PC-3 (cell line): Measurements from ENCODE around the gene HSPB1. TPM values are rescaled to one million over a fixed set of nuclear protein-coding genes. Genes with fewer than 3 reads are reported as not detected.

Experiments
- ATAC-seq: fragments of 200-7000 bp; cut with Tn5 transposase; 2 replicates; pipeline ENCODE4 v1.9.1; 2020; ENCODE audit warnings: mild to moderate bottlenecking, moderate library complexity
- BruUV-seq: library from RNA; stranded (reverse); fragments of 400-500 nt; replicated peaks from 2 replicates; lab custom pipeline; 2021; lab: Mats Ljungman, UMichigan
- CTCF ChIA-PET: fragments of 300-600 bp; sonication (Branson Sonifier 250); formaldehyde crosslinking; loops from one replicate; lab custom pipeline; 2022; ENCODE audit warnings: antibody characterized with exemption; lab: Charles Lee
- POLR2A ChIA-PET: fragments of 300-600 bp; sonication (Branson Sonifier 250); formaldehyde crosslinking; loops from one replicate; lab custom pipeline; 2022; ENCODE audit warnings: antibody characterized with exemption; ENCODE audit not compliant: unreplicated experiment; lab: Charles Lee
- DNase-seq: peaks from one replicate; pipeline ENCODE4 v3.0.0-alpha.2; 2015
- H2AFZ ChIP-seq: fragments of 300-600 bp; sonication (generic); 2 replicates; pipeline ENCODE4 v1.6.0; 2016; ENCODE audit warnings: antibody characterized with exemption, low read length
- H3F3A ChIP-seq: fragments of 300-600 bp; sonication (generic); one replicate; pipeline ENCODE4 v1.6.0; 2017; ENCODE audit warnings: antibody characterized with exemption, low read length, control low read depth, mild to moderate bottlenecking; ENCODE audit not compliant: unreplicated experiment
- H3K27ac ChIP-seq: fragments of 300-600 bp; sonication (generic); 2 replicates; pipeline ENCODE4 v1.5.1; 2016; ENCODE audit warnings: mild to moderate bottlenecking, low read length
- H3K27me3 ChIP-seq: fragments of 300-600 bp; sonication (generic); 2 replicates; pipeline ENCODE4 v1.6.1; 2016; ENCODE audit warnings: low read length, mixed read lengths
- H3K36me3 ChIP-seq: fragments of 300-600 bp; sonication (generic); 2 replicates; pipeline ENCODE4 v1.6.1; 2016; ENCODE audit warnings: low read depth, mixed run types, low read length, mixed read lengths
- H3K4me1 ChIP-seq: fragments of 300-600 bp; sonication (generic); 2 replicates; pipeline ENCODE4 v1.5.1; 2016; ENCODE audit warnings: low read length; ENCODE audit not compliant: insufficient read depth
- H3K4me2 ChIP-seq: fragments of 300-600 bp; sonication (generic); 2 replicates; pipeline ENCODE4 v1.6.0; 2016; ENCODE audit warnings: low read length
- H3K4me3 ChIP-seq: fragments of 300-600 bp; sonication (generic); 2 replicates; pipeline ENCODE4 v1.5.1; 2016; ENCODE audit warnings: mild to moderate bottlenecking, low read length, mixed read lengths
- H3K79me2 ChIP-seq: fragments of 300-600 bp; sonication (generic); 2 replicates; pipeline ENCODE4 v1.6.1; 2017; ENCODE audit warnings: low read length, mixed read lengths
- H3K9ac ChIP-seq: fragments of 300-600 bp; sonication (generic); 2 replicates; pipeline ENCODE4 v1.6.0; 2016; ENCODE audit warnings: mild to moderate bottlenecking, low read length
- H3K9me2 ChIP-seq: fragments of 300-600 bp; sonication (generic); replicated peaks from 2 replicates; pipeline ENCODE4 v1.6.1; 2016; ENCODE audit warnings: mixed run types, low read length, mixed read lengths
- H3K9me3 ChIP-seq: fragments of 300-600 bp; sonication (generic); 2 replicates; pipeline ENCODE4 v1.6.1; 2016; ENCODE audit warnings: low read length, mixed read lengths
- H4K20me1 ChIP-seq: fragments of 300-600 bp; sonication (generic); 2 replicates; pipeline ENCODE4 v1.6.1; 2016; ENCODE audit warnings: low read length, mixed read lengths
- CTCF ChIP-seq: fragments of 300-600 bp; sonication (generic); conservative IDR thresholded peaks from 2 replicates; pipeline ENCODE4 v1.5.1; 2017; ENCODE audit warnings: antibody characterized with exemption, low read depth, mild to moderate bottlenecking, low read length
- EZH2 ChIP-seq: fragments of 300-600 bp; sonication (generic); IDR thresholded peaks from one replicate; pipeline ENCODE4 v1.6.1; 2017; ENCODE audit warnings: antibody characterized with exemption, mild to moderate bottlenecking, low read length; ENCODE audit not compliant: unreplicated experiment
- EZH2phosphoT487 ChIP-seq: fragments of 300-600 bp; sonication (generic); IDR thresholded peaks from 2 replicates; pipeline ENCODE4 v1.6.1; 2018; ENCODE audit warnings: mild to moderate bottlenecking, antibody characterized with exemption, low read length, borderline replicate concordance
- intact Hi-C: fragments of 100-400 bp; cut with micrococcal nuclease; formaldehyde crosslinking; loops from 2 replicates; pipeline ENCODE4 v1.9.0; 2023
- total RNA-seq: library from RNA; depleted of rRNA; stranded (reverse); fragments of >200 nt; gene quantifications from 2 replicates; pipeline ENCODE4 v1.2.3, GENCODE V29; 2014; rRNA removed

HSPB1 gene
- total RNA-seq, 1 experiment from 2014 or later = 166 TPM

- no peak overlapping the region for H3K9ac ChIP-seq
- H2AFZ ChIP-seq = no peak overlapping the region
- no TSS peak for BruUV-seq
- H3K4me2 ChIP-seq = no peak overlapping the region
- peaks cover 87% of the 10 kb centered on the region for H4K20me1 ChIP-seq
- H3K9me2 ChIP-seq = no peaks in the 10 kb centered on the region
- no peak for DNase-seq
- intact Hi-C loops = no loop called here
- ChIA-PET CTCF (no interaction called here), POLR2A (no interaction called here)
- ATAC-seq = no peak
- H3K36me3 ChIP-seq = peaks cover 75% of the 10 kb centered on the region
- no peaks in the 10 kb centered on the region for H3F3A ChIP-seq
- no peaks in the 10 kb centered on the region for H3K9me3 ChIP-seq
- H3K27me3 ChIP-seq = no peaks in the 10 kb centered on the region
- H3K4me1 ChIP-seq = peaks cover 15% of the 10 kb centered on the region
- no peak overlapping the region for H3K4me3 ChIP-seq
- no peak overlapping the region for H3K27ac ChIP-seq
- TF ChIP-seq EZH2 (no peak), EZH2phosphoT487 (no peak), CTCF (no peak)
- H3K79me2 ChIP-seq = peaks cover 100% of the 10 kb centered on the region
These were observed 49.7 kb downstream of the HSPB1 start for GRCh38 chr7:76352193-76352592.

GRCh38 chr7:76353744-76354143, 51.3 kb downstream of the HSPB1 start:
- peaks cover 90% of the 10 kb centered on the region for H4K20me1 ChIP-seq
- no peaks in the 10 kb centered on the region for H3K27me3 ChIP-seq
- ChIA-PET CTCF (no interaction called here), POLR2A (no interaction called here)
- no peak overlapping the region for H3K4me2 ChIP-seq
- TF ChIP-seq CTCF (no peak), EZH2 (no peak), EZH2phosphoT487 (no peak)
- no peaks in the 10 kb centered on the region for H3K9me2 ChIP-seq
- no peak overlapping the region for H3K9ac ChIP-seq
- ATAC-seq (no peak), DNase-seq (no peak)
- no peak overlapping the region for H3K4me3 ChIP-seq
- peaks cover 100% of the 10 kb centered on the region for H3K79me2 ChIP-seq
- H3F3A ChIP-seq = no peaks in the 10 kb centered on the region
- intact Hi-C loops = no loop called here
- no TSS peak for BruUV-seq
- peaks cover 66% of the 10 kb centered on the region for H3K36me3 ChIP-seq
- H2AFZ ChIP-seq = no peak overlapping the region
- H3K4me1 ChIP-seq = peaks cover 15% of the 10 kb centered on the region
- no peaks in the 10 kb centered on the region for H3K9me3 ChIP-seq
- H3K27ac ChIP-seq = no peak overlapping the region

Other genes with a start within 250 kb of the HSPB1 start
- 0.66 and 3.2 TPM in 2 replicates for gene SRRM3, start 100.8 kb upstream of the HSPB1 start, total RNA-seq
- gene YWHAG, start 56.3 kb downstream of the HSPB1 start, total RNA-seq = 42.2 and 54.4 TPM in 2 replicates
- 0.86 and 1.3 TPM in 2 replicates for gene SSC4D, start 107.0 kb downstream of the HSPB1 start, total RNA-seq
- gene ZP3, start 122.3 kb downstream of the HSPB1 start, total RNA-seq = 11.9 and 21.6 TPM in 2 replicates
- 27.0 and 37.6 TPM in 2 replicates for gene DTX2, start 159.0 kb downstream of the HSPB1 start, total RNA-seq
- gene UPK3B, start 207.9 kb downstream of the HSPB1 start, total RNA-seq = 3.0 and 10.7 TPM in 2 replicates
- not detected in 2 replicates for gene SPDYE16, start 240.6 kb downstream of the HSPB1 start, total RNA-seq